SK-N-SH (cell line): ENCODE results near the gene GNAL. TPM values are rescaled to one million over a fixed set of nuclear protein-coding genes. Genes with fewer than 3 reads are reported as not detected.

ENCODE experiments used
- CTCF ChIA-PET: fragments of 300-600, 350-600 bp; formaldehyde crosslinking; extraction: SDS; loops from one replicate; lab custom pipeline; 2021; lab: Yijun Ruan, JAX
- POLR2A ChIA-PET: fragments of 350-600 bp; sonication (Branson Sonifier 250); formaldehyde crosslinking; extraction: SDS; loops from one replicate; lab custom pipeline; 2020; ENCODE audit warnings: antibody characterized with exemption, inconsistent platforms; lab: Yijun Ruan, JAX
- DNase-seq: peaks from one replicate; pipeline ENCODE4 v3.0.0; 2012
- H2AFZ ChIP-seq: fragments of 200-600 bp; sonication (generic); 2 replicates; pipeline ENCODE4 v1.8.1; 2016; ENCODE audit warnings: antibody characterized with exemption, mild to moderate bottlenecking, low read depth
- H3F3A ChIP-seq: fragments of 200-600 bp; sonication (generic); replicated peaks from 2 replicates; pipeline ENCODE3; 2016; ENCODE audit warnings: antibody characterized with exemption, mild to moderate bottlenecking; ENCODE audit not compliant: insufficient read depth
- H3K27ac ChIP-seq, 2 experiments: fragments of 200-500 bp in 1 of 2; fragments of 200-600 bp in 1 of 2; sonication (Bioruptor generic) in 1 of 2; sonication (generic), shearing (Covaris generic) in 1 of 2; 2 replicates each; pipeline versions ENCODE4 v1.5.1 to v1.6.1; 2014 to 2016; ENCODE audit warnings: low read depth in 2 of 2, inconsistent platforms in 1 of 2, low read length in 1 of 2, mild to moderate bottlenecking in 1 of 2, mixed read lengths in 1 of 2
- H3K27me3 ChIP-seq: fragments of 200-600 bp; sonication (generic), shearing (Covaris generic); 2 replicates; pipeline ENCODE4 v1.6.1; 2016; ENCODE audit warnings: mixed run types; ENCODE audit not compliant: insufficient read depth
- H3K36me3 ChIP-seq, 2 experiments: fragments of 200-500 bp in 1 of 2; fragments of 200-600 bp in 1 of 2; sonication (Bioruptor generic) in 1 of 2; sonication (generic) in 1 of 2; replicated peaks in 1 of 2; 2 replicates each; pipeline versions ENCODE3 to v1.5.1; 2014 to 2016; ENCODE audit warnings: low read length in 1 of 2, mild to moderate bottlenecking in 1 of 2; ENCODE audit not compliant: insufficient read depth in 2 of 2, control insufficient read depth in 1 of 2
- H3K4me1 ChIP-seq, 2 experiments: fragments of 200-500 bp in 1 of 2; fragments of 200-600 bp in 1 of 2; sonication (Bioruptor generic) in 1 of 2; sonication (generic), shearing (Covaris generic) in 1 of 2; 2 replicates each; pipeline versions ENCODE4 v1.5.1 to v1.6.1; 2014 to 2016; ENCODE audit warnings: low read depth in 1 of 2, low read length in 1 of 2, mixed run types in 1 of 2; ENCODE audit not compliant: insufficient read depth in 2 of 2, control insufficient read depth in 1 of 2
- H3K4me2 ChIP-seq: fragments of 200-600 bp; sonication (generic), shearing (Covaris generic); 2 replicates; pipeline ENCODE4 v1.6.1; 2017; ENCODE audit warnings: mixed run types
- H3K4me3 ChIP-seq, 2 experiments: fragments of 200-500 bp in 1 of 2; fragments of 200-600 bp in 1 of 2; sonication (Bioruptor generic) in 1 of 2; sonication (generic), shearing (Covaris generic) in 1 of 2; 2 replicates each; pipeline versions ENCODE4 v1.5.1 to v1.8.1; 2014 to 2016; ENCODE audit warnings: low read depth in 2 of 2, inconsistent platforms in 1 of 2, low read length in 1 of 2, mild to moderate bottlenecking in 1 of 2, mixed read lengths in 1 of 2, moderate library complexity in 1 of 2
- H3K79me2 ChIP-seq: fragments of 200-600 bp; sonication (generic); 2 replicates; pipeline ENCODE4 v1.8.1; 2017; ENCODE audit warnings: mild to moderate bottlenecking; ENCODE audit not compliant: insufficient read depth
- H3K9ac ChIP-seq: fragments of 200-600 bp; sonication (generic); 2 replicates; pipeline ENCODE4 v1.6.1; 2017; ENCODE audit warnings: mixed run types
- H3K9me2 ChIP-seq: fragments of 200-600 bp; sonication (generic); 2 replicates; pipeline ENCODE4 v1.6.1; 2017; ENCODE audit warnings: mixed run types
- H3K9me3 ChIP-seq: fragments of 200-600 bp; sonication (generic); 2 replicates; pipeline ENCODE4 v1.6.1; 2017; ENCODE audit warnings: mixed run types, mild to moderate bottlenecking, moderate library complexity
- H4K20me1 ChIP-seq: fragments of 200-600 bp; sonication (generic); 2 replicates; pipeline ENCODE4 v1.6.1; 2017; ENCODE audit warnings: mild to moderate bottlenecking, mixed run types; ENCODE audit not compliant: insufficient read depth
- ELF1 ChIP-seq: IDR thresholded peaks from 2 replicates; pipeline ENCODE4 v1.4.0; 2012
- FOXJ3 ChIP-seq: sonication (generic); formaldehyde crosslinking; IDR thresholded peaks from 2 replicates; pipeline ENCODE4 v1.5.1; 2020; ENCODE audit warnings: mild to moderate bottlenecking, missing genetic modification reagents
- MEF2A ChIP-seq: IDR thresholded peaks from 2 replicates; pipeline ENCODE4 v1.4.0; 2012; ENCODE audit warnings: low read depth, borderline replicate concordance
- MXI1 ChIP-seq: IDR thresholded peaks from 2 replicates; pipeline ENCODE4 v1.6.1; 2012; ENCODE audit warnings: mild to moderate bottlenecking, low read depth, low read length, improper control_type of control experiment
- NFIC ChIP-seq: IDR thresholded peaks from 2 replicates; pipeline ENCODE4 v1.4.0; 2012; ENCODE audit warnings: borderline replicate concordance
- NRF1 ChIP-seq: IDR thresholded peaks from 2 replicates; pipeline ENCODE4 v1.6.1; 2012; ENCODE audit warnings: low read depth, mild to moderate bottlenecking, low read length
- RFX5 ChIP-seq: IDR thresholded peaks from 2 replicates; pipeline ENCODE4 v1.6.1; 2012; ENCODE audit warnings: mild to moderate bottlenecking, improper control_type of control experiment, low read length
- RXRA ChIP-seq: IDR thresholded peaks from 2 replicates; pipeline ENCODE4 v1.4.0; 2012; ENCODE audit warnings: low read depth, mild to moderate bottlenecking, borderline replicate concordance
- SIN3A ChIP-seq: IDR thresholded peaks from 2 replicates; pipeline ENCODE4 v1.6.1; 2012; ENCODE audit warnings: low read depth, mild to moderate bottlenecking, low read length, moderate library complexity, borderline replicate concordance
- TCF12 ChIP-seq: IDR thresholded peaks from 2 replicates; pipeline ENCODE4 v1.4.0; 2012
- TEAD4 ChIP-seq: IDR thresholded peaks from 2 replicates; pipeline ENCODE4 v1.4.0; 2012; ENCODE audit warnings: mild to moderate bottlenecking, borderline replicate concordance; ENCODE audit not compliant: insufficient read depth
- WGBS: methylation state at CpG from one replicate; pipeline ENCODE4 v1.1.6; 2017; ENCODE audit warnings: low lambda C conversion rate; 5-methylcytosine and 5-hydroxymethylcytosine counted together
- polyA plus RNA-seq, 3 experiments: library from polyadenylated mRNA; depleted of rRNA; stranded (reverse); fragments of >200 nt; gene quantifications; 2 replicates each; pipeline ENCODE4 v1.2.3, GENCODE V29; 2012
- TF ChIP-seq, protein P1 (sequence below): IDR thresholded peaks from 2 replicates; pipeline ENCODE4 v1.4.0; 2012; ENCODE audit warnings: low read depth, borderline replicate concordance
- TF ChIP-seq, protein P2 (sequence below): IDR thresholded peaks from 2 replicates; pipeline ENCODE4 v1.4.0; 2012; ENCODE audit warnings: low read depth, borderline replicate concordance
- TF ChIP-seq, protein P3 (sequence below): fragments of 150-350 bp; IDR thresholded peaks from 2 replicates; pipeline ENCODE4 v1.6.1; 2016; ENCODE audit warnings: mild to moderate bottlenecking, low read depth, low read length
- TF ChIP-seq, protein P4 (sequence below): IDR thresholded peaks from 2 replicates; pipeline ENCODE4 v1.4.0; 2012; ENCODE audit warnings: low read depth

The GNAL gene
- polyA plus RNA-seq, 1 of the 3 experiments (the other 2 are of a cell fraction): 0.13 TPM

DNA sequence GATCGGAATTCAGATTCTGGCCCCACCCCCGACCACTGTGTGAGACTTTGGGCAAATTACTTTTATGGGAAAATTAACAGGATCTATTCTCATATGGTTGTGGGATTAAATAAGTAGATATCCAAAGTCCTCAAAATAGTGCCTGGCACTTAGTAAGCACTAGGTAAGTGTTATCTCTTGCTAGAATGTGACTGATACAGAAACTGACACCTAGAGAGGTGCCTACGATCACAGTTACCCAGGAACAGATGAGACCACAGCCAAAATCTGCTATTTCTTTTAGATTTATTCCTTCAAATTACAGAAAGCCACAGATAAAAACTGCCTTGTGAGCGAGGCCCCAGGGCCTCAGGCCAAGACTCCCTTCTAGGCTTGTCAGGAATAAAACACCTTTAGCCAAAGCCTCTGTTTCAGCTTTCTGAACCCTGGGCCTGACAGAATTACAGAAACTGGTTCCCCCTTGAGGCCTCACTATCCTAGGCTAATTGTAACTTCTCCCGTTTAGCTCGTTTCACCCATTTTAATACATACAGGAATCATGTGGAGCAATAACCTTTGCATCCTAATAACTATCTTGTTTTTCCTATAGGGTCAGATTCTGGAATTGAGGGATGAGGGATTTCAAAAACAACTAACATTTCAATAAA, 139.8 kb downstream of the GNAL start:
- Histone ChIP-seq H4K20me1 (no peaks in the 10 kb centered on the region), H3F3A (no peaks in the 10 kb centered on the region), H3K27me3 (peaks cover 17% of the 10 kb centered on the region; the same call in 1 of the 2 replicates), H3K9ac (no peak overlapping the region), H3K9me2 (no peaks in the 10 kb centered on the region), H2AFZ (no peak overlapping the region; the same call in 1 of the 2 replicates), H3K4me2 (no peak overlapping the region), H3K9me3 (no peaks in the 10 kb centered on the region), H3K4me3 (no peak overlapping the region), H3K36me3 (no peaks in the 10 kb centered on the region), H3K79me2 (no peaks in the 10 kb centered on the region), H3K27ac (no peak overlapping the region), H3K4me1 (no peaks in the 10 kb centered on the region)
- no peak for DNase-seq
- ChIA-PET POLR2A (no interaction called here), CTCF (no interaction called here)
- WGBS: 13% methylated on average over 6 of the region's 6 CpGs
- TF ChIP-seq MXI1 (no peak), MEF2A (no peak), ELF1 (no peak), NRF1 (no peak), SIN3A (no peak), RXRA (no peak), TCF12 (no peak), FOXJ3 (no peak)
- TF ChIP-seq, protein P1, sequence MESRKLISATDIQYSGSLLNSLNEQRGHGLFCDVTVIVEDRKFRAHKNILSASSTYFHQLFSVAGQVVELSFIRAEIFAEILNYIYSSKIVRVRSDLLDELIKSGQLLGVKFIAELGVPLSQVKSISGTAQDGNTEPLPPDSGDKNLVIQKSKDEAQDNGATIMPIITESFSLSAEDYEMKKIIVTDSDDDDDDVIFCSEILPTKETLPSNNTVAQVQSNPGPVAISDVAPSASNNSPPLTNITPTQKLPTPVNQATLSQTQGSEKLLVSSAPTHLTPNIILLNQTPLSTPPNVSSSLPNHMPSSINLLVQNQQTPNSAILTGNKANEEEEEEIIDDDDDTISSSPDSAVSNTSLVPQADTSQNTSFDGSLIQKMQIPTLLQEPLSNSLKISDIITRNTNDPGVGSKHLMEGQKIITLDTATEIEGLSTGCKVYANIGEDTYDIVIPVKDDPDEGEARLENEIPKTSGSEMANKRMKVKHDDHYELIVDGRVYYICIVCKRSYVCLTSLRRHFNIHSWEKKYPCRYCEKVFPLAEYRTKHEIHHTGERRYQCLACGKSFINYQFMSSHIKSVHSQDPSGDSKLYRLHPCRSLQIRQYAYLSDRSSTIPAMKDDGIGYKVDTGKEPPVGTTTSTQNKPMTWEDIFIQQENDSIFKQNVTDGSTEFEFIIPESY: no peak
- TF ChIP-seq, protein P2, sequence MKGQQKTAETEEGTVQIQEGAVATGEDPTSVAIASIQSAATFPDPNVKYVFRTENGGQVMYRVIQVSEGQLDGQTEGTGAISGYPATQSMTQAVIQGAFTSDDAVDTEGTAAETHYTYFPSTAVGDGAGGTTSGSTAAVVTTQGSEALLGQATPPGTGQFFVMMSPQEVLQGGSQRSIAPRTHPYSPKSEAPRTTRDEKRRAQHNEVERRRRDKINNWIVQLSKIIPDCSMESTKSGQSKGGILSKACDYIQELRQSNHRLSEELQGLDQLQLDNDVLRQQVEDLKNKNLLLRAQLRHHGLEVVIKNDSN: no peak
- TF ChIP-seq, protein P3, sequence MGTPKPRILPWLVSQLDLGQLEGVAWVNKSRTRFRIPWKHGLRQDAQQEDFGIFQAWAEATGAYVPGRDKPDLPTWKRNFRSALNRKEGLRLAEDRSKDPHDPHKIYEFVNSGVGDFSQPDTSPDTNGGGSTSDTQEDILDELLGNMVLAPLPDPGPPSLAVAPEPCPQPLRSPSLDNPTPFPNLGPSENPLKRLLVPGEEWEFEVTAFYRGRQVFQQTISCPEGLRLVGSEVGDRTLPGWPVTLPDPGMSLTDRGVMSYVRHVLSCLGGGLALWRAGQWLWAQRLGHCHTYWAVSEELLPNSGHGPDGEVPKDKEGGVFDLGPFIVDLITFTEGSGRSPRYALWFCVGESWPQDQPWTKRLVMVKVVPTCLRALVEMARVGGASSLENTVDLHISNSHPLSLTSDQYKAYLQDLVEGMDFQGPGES: no peak

DNA sequence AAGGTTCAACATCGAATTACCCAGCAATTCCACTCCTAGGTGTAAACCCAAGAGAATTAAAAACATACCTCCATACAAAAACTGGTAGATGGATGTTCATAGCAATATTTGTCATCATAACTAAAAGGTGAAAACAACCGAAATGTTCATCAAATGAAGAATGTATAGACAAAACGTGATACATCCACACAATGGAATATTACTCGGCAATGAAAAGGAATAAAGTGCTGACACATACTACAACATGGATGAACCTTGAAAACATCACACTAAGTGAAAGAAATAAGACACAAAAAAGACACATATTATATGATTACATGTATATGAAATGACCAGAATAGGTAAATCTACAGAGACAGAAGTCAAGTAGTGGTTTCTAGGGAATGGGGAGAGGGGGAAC, 141.5 kb downstream of the GNAL start:
- CTCF ChIA-PET: no interaction called here

More for the DNA sequence above, 141.5 kb downstream of the GNAL start:
- Histone ChIP-seq H3F3A (no peaks in the 10 kb centered on the region), H3K9me2 (no peaks in the 10 kb centered on the region), H2AFZ (no peak overlapping the region), H3K9ac (no peak overlapping the region), H3K27me3 (peaks cover 18% of the 10 kb centered on the region; the same call in 1 of the 2 replicates), H3K79me2 (no peaks in the 10 kb centered on the region), H3K4me1 (no peaks in the 10 kb centered on the region), H3K4me2 (no peak overlapping the region), H3K27ac (no peak overlapping the region), H3K9me3 (no peaks in the 10 kb centered on the region), H4K20me1 (no peaks in the 10 kb centered on the region), H3K36me3 (no peaks in the 10 kb centered on the region), H3K4me3 (no peak overlapping the region)
- POLR2A ChIA-PET: interaction anchor here (0.5 kb wide), 1 partner anchor 85 kb away, joined by 5 read pairs; no protein-coding TSS in a partner anchor
- DNase-seq: no peak
- no peak for TF ChIP-seq RFX5
- no peak for TF ChIP-seq TEAD4
- no peak for TF ChIP-seq FOXJ3
- no peak for TF ChIP-seq NFIC
- TF ChIP-seq, protein P2: no peak
- TF ChIP-seq, protein P1: no peak
- TF ChIP-seq, protein P4, sequence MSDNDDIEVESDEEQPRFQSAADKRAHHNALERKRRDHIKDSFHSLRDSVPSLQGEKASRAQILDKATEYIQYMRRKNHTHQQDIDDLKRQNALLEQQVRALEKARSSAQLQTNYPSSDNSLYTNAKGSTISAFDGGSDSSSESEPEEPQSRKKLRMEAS: no peak
- 15% methylated on average over 4 of the region's 4 CpGs for WGBS
